ENCODE results near the gene RETREG1. TPM values are rescaled to one million over a fixed set of nuclear protein-coding genes. Genes with fewer than 3 reads are reported as not detected.

Gene RETREG1
- total RNA-seq (2016; rRNA removed; fragmentation: Illumina TruSeq; extraction: Trizol) (not detected in 2 replicates), polyA plus RNA-seq (2011; rRNA removed) (0.07 TPM in 1 of 2 replicates, not detected in the other), polyA minus RNA-seq (2011; rRNA and poly(A)+ RNA removed; ENCODE audit: low replicate concordance) (4.4 TPM in 1 of 2 replicates, not detected in the other), Bru-seq, nascent RNA (percentile 6 among the genes with signal in this experiment), BruChase-seq, experiment 1, labeled RNA remaining after a 6-hour chase (percentile 10 among the genes with signal in this experiment), BruChase-seq, experiment 2, labeled RNA remaining after a 2-hour chase (percentile 10 among the genes with signal in this experiment)
- total RNA-seq (2016; cell fraction: cytosol; rRNA removed; fragmentation: Illumina TruSeq; extraction: Trizol; ENCODE audit: low read depth) = not detected in 2 replicates
- not detected in 2 replicates for total RNA-seq (2016; cell fraction: insoluble cytoplasmic fraction; rRNA removed; fragmentation: Illumina TruSeq; extraction: Trizol)
- total RNA-seq (2016; cell fraction: membrane; rRNA removed; fragmentation: Illumina TruSeq; extraction: Trizol) = not detected in 2 replicates
- total RNA-seq (2016; cell fraction: nucleus; rRNA removed; fragmentation: Illumina TruSeq; extraction: Trizol) = not detected in 2 replicates
- 0.09 TPM in 1 of 2 replicates, not detected in the other for polyA plus RNA-seq (2011; cell fraction: cytosol; rRNA removed)
- polyA plus RNA-seq (2011; cell fraction: nucleus; rRNA removed) = not detected in 2 replicates
- not detected in 2 replicates for polyA plus RNA-seq (2012)
- polyA plus RNA-seq (2016; cell fraction: cytosol; fragmentation: Illumina TruSeq; extraction: Trizol; ENCODE audit: low read depth) = not detected in 2 replicates
- polyA plus RNA-seq (2016; cell fraction: insoluble cytoplasmic fraction; fragmentation: Illumina TruSeq; extraction: Trizol; ENCODE audit: low read depth) = not detected in 2 replicates
- not detected in 2 replicates for polyA plus RNA-seq (2016; cell fraction: membrane; fragmentation: Illumina TruSeq; extraction: Trizol; ENCODE audit: low read depth)
- not detected in 2 replicates for polyA plus RNA-seq (2016; cell fraction: nucleus; fragmentation: Illumina TruSeq; extraction: Trizol; ENCODE audit: insufficient read depth, low read depth)
- not detected in 2 replicates for polyA minus RNA-seq (2011; cell fraction: cytosol; rRNA and poly(A)+ RNA removed)
- not detected in 2 replicates for polyA minus RNA-seq (2011; cell fraction: nucleus; rRNA and poly(A)+ RNA removed)
- long read RNA-seq, experiment 1 = 0 reads
- long read RNA-seq, experiment 2 = 0 reads

DNA sequence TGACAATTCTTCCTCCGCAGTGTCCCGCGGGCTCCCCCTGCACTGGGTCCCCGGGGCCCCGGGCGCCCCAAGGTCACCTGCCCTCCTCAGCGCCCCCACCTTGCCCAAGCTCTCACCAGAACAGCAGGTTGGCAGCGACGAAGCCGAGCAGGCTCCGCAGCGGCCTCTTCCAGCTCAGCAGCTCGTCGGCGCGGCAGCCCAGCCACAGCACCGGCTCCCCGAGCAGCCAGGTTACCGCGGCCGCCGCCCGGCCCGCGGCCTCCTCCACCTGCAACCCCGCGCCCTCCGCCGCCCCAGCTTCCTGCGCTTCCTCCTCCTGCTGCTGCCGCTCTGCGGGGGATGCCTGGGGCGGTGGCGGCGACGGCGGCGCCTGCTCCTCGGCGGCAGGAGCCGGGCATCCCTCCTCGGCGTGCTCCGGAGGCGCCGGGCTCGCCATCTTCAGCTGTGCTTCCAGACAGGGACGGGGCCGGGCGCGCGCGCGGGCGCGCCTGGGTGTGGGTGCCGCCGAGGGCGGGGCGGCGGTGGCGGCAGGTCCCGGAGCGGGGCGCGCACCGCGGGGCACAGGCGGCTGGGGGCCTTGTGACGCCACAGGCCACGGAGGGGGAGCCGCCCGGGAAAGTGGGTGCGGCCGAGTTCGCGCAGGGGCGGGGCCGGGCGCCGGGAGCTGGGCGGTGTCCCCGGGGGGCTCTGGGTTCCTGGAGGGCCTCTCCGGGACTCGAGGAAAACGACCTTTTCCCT lies at the start of gene RETREG1:
RETREG1 (minus strand) TSS at position 462 of the 738 bp plus-strand sequence; CDS start at position 436, 26 bp downstream.
- H3K27ac ChIP-seq (ENCODE audit: extremely low read length, insufficient read depth, low read length) = no peak within 1 kb of the TSS
- intact Hi-C loops (cut with micrococcal nuclease; ENCODE audit: unreplicated experiment) (no loop called here), in situ Hi-C loops (cut with HindIII; ENCODE audit: extremely low pct_ligation_motif_present, low pct_unique_long_range_greater_than_20kb) (no loop called here)
- peak within 1 kb of the TSS; percentile 83 for H3K4me2 ChIP-seq (ENCODE audit: low read depth, low read length)
- ATAC-seq (peak; percentile 87), FAIRE-seq (no peak), DNase-seq (ENCODE audit: low spot score) (no peak)
- no TSS peak for BruUV-seq (replicated peaks)
- no peaks in the 10 kb centered on the region for H3K79me2 ChIP-seq (ENCODE audit: insufficient read depth, low read length)
- no peak within 1 kb of the TSS for H3K9ac ChIP-seq (ENCODE audit: insufficient read depth, low read depth, low read length)
- H4K20me1 ChIP-seq (ENCODE audit: insufficient read depth, low read length) = no peaks in the 10 kb centered on the region
- ChIA-PET CTCF (ENCODE audit: low intra/inter-chr PET ratio, low total read pairs) (no interaction called here), POLR2A (no interaction called here)
- 0% methylated on average over 15 of the region's 86 CpGs for whole genome bisulfite sequencing (ENCODE audit: low lambda C conversion rate)
- peak within 1 kb of the TSS; percentile 43 to 69 (median 55) for H3K4me3 ChIP-seq (replicated peaks in 1 of 3; ENCODE audit: insufficient read depth in 1 of 3, low read depth in 2 of 3, low read length in 3 of 3)
- no peaks in the 10 kb centered on the region for H3K9me3 ChIP-seq (ENCODE audit: low read length)
- peaks cover 9% of the 10 kb centered on the region for H3K4me1 ChIP-seq (ENCODE audit: insufficient read depth, low read length)
- H3K36me3 ChIP-seq (replicated peaks in 1 of 2; ENCODE audit: control insufficient read depth in 1 of 2, insufficient read depth in 2 of 2, low read length in 2 of 2) = no peaks in the 10 kb centered on the region
- no peak within 1 kb of the TSS for H2AFZ ChIP-seq (ENCODE audit: low read length)
- H3K27me3 ChIP-seq (ENCODE audit: control insufficient read depth in 1 of 2, insufficient read depth in 2 of 2, low read length in 2 of 2) = peaks cover 7 to 42% of the 10 kb centered on the region in 2 experiments
- TF ChIP-seq BCL6 (CRISPR knock-in tag; IDR thresholded peaks at IDR 0.05) = 0 out of 2 replicates have a peak, but pooled peaks have one; percentile 16
- TF ChIP-seq MEIS2 (CRISPR knock-in tag; IDR thresholded peaks at IDR 0.05) = no peak
- no peak for TF ChIP-seq ATF7 (IDR thresholded peaks at IDR 0.05)
- no peak for TF ChIP-seq ATF7 (CRISPR knock-in tag; IDR thresholded peaks at IDR 0.05)
- TF ChIP-seq ZNF687 (CRISPR knock-in tag; IDR thresholded peaks at IDR 0.05) = peak; percentile 39; the same call in 1 of the 2 replicates
- TF ChIP-seq SOX6 (IDR thresholded peaks at IDR 0.05) = no peak
- TF ChIP-seq SOX6 (CRISPR knock-in tag; IDR thresholded peaks at IDR 0.05) = no peak
- no peak for TF ChIP-seq ZNF562 (CRISPR knock-in tag; IDR thresholded peaks at IDR 0.05; ENCODE audit: borderline replicate concordance)
- TF ChIP-seq ZNF75D (CRISPR knock-in tag; IDR thresholded peaks at IDR 0.05; ENCODE audit: borderline replicate concordance) = no peak
- peak; percentile 57; the same call in 1 of the 2 replicates for TF ChIP-seq UBTF (CRISPR knock-in tag; IDR thresholded peaks at IDR 0.05)
- TF ChIP-seq ZNF615 (CRISPR knock-in tag; IDR thresholded peaks at IDR 0.05; ENCODE audit: borderline replicate concordance) = no peak
- TF ChIP-seq, protein P1, sequence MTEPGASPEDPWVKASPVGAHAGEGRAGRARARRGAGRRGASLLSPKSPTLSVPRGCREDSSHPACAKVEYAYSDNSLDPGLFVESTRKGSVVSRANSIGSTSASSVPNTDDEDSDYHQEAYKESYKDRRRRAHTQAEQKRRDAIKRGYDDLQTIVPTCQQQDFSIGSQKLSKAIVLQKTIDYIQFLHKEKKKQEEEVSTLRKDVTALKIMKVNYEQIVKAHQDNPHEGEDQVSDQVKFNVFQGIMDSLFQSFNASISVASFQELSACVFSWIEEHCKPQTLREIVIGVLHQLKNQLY (CRISPR knock-in tag; IDR thresholded peaks at IDR 0.05) = no peak
- TF ChIP-seq PHF8 (CRISPR knock-in tag; IDR thresholded peaks at IDR 0.05) = no peak

Measured in HepG2 (cell line).